Hematopoietic multipotent progenitor cell (in vitro differentiated cells): ENCODE measurements around the gene COL4A2. TPM values are rescaled to one million over a fixed set of nuclear protein-coding genes. Genes with fewer than 3 reads are reported as not detected.

Source experiments
- DNase-seq, 3 donors: peaks; one replicate each; pipeline ENCODE4 v3.0.0-alpha.2; 2011 to 2015; ENCODE audit warnings: low read depth in 2 of 3, low spot score in 2 of 3
- total RNA-seq: library from RNA; depleted of rRNA; stranded (reverse); fragments of >200 nt; gene quantifications from one replicate; pipeline ENCODE4 v1.2.3, GENCODE V29; 2012

COL4A2 gene
- total RNA-seq, 1 donor, result 0.27 TPM

GRCh38 chr13:110503037-110503901 lies 196.2 kb downstream of the COL4A2 start:
- DNase-seq, result no peak

GRCh38 chr13:110503979-110504499 lies 197.0 kb downstream of the COL4A2 start:
- no peak for DNase-seq

- no peak for DNase-seq
These were observed 198.5 kb downstream of the COL4A2 start for GRCh38 chr13:110505594-110505993.

- no peak for DNase-seq
These were observed 199.3 kb downstream of the COL4A2 start for GRCh38 chr13:110506396-110506795.

GRCh38 chr13:110506859-110507566 lies 199.9 kb downstream of the COL4A2 start:
- DNase-seq, result no peak

- DNase-seq, result no peak
These were observed 200.7 kb downstream of the COL4A2 start for GRCh38 chr13:110507678-110508381.

GRCh38 chr13:110509478-110509926 lies 202.4 kb downstream of the COL4A2 start:
- no peak for DNase-seq

- peak in 2 of 3 donors; percentile 49 to 76 for DNase-seq
These were observed 203.1 kb downstream of the COL4A2 start for GRCh38 chr13:110509971-110510786.

- DNase-seq, result no peak
These were observed 204.6 kb downstream of the COL4A2 start for GRCh38 chr13:110511509-110512181.

GRCh38 chr13:110512198-110512740 lies 205.2 kb downstream of the COL4A2 start:
- DNase-seq, result no peak

GRCh38 chr13:110516500-110516899 lies 209.4 kb downstream of the COL4A2 start:
- no peak for DNase-seq

- DNase-seq, result no peak
These were observed 210.6 kb downstream of the COL4A2 start for GRCh38 chr13:110517505-110518225.

GRCh38 chr13:110518226-110518525 lies 211.1 kb downstream of the COL4A2 start:
- DNase-seq, result no peak

GRCh38 chr13:110518571-110518970 lies 211.5 kb downstream of the COL4A2 start:
- DNase-seq, result no peak

- DNase-seq, result no peak
These were observed 212.0 kb downstream of the COL4A2 start for GRCh38 chr13:110519046-110519445.

GRCh38 chr13:110519506-110519905 lies 212.4 kb downstream of the COL4A2 start:
- no peak for DNase-seq

GRCh38 chr13:110520431-110521295 lies 213.6 kb downstream of the COL4A2 start:
- peak in 1 of 3 donors; percentile 30 for DNase-seq

GRCh38 chr13:110521296-110521680 lies 214.2 kb downstream of the COL4A2 start:
- no peak for DNase-seq
